Coronary artery (tissue), 2 donors: ENCODE results near the gene BCAS4.

Experiments used
- DNase-seq: peaks from one replicate; pipeline ENCODE4 v3.0.0-alpha.2; 2017; ENCODE audit warnings: low spot score
- H3K27ac ChIP-seq, 2 donors: fragments of 200-600 bp; sonication (generic); one replicate each; pipeline ENCODE4 v1.5.1; 2016 to 2019
- H3K4me3 ChIP-seq: fragments of 200-600 bp; sonication (generic); 2 replicates; pipeline ENCODE4 v1.5.1; 2016; ENCODE audit warnings: mild to moderate bottlenecking, moderate library complexity
- CTCF ChIP-seq: fragments of 200-600 bp; sonication (generic); IDR thresholded peaks from one replicate; pipeline ENCODE4 v1.5.1; 2019; ENCODE audit warnings: antibody characterized with exemption

The BCAS4 gene, protein sequence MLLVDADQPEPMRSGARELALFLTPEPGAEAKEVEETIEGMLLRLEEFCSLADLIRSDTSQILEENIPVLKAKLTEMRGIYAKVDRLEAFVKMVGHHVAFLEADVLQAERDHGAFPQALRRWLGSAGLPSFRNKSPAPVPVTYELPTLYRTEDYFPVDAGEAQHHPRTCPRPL

DNA sequence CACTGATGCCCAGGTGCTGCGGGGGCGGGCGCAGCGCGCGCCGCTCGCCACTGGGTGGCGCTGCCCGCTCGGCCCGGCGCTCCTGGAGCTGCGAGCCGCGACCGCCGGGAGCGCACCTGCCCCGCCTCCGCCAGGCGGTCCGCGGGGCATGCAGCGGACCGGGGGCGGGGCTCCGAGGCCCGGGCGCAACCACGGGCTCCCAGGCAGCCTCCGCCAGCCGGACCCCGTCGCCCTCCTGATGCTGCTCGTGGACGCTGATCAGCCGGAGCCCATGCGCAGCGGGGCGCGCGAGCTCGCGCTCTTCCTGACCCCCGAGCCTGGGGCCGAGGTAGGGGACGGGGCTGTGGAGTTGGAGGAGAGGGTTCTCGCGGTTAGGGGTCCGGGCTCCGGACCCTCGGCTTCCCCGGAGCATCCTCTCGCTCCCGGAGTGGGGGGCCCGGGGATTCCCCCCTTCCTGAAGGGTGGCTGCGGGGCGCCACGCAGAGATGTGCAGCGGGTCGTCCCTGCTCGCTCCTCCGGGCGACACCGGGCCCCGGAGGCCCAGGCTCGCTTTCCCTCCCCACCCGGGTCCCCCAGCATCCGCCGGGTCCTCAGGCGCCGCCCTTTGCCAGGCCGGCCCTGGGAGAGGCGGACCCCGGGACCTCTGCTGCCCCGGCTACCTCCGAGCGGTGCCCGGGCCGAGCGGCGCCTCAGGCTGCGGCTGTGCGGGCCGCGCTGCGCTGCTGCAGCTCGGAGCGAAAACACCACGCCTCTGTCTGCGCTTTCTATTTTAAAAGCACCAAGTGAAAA lies at the start of gene BCAS4:
TSS of gene BCAS4 (plus strand) at position 216 of the 789 bp plus-strand sequence. CDS start at position 239, 23 bp downstream.
- peak within 1 kb of the TSS; percentile 67 to 79 for H3K27ac ChIP-seq
- H3K4me3 ChIP-seq, result peak within 1 kb of the TSS; percentile 78
- DNase-seq, result peak; percentile 87
- peak; percentile 79 for TF ChIP-seq CTCF

- DNase-seq, result no peak
- no peak overlapping the region for H3K4me3 ChIP-seq
- H3K27ac ChIP-seq, result peak overlapping the region in 1 of 2 donors; percentile 15
- no peak for TF ChIP-seq CTCF
Measured at GRCh38 chr20:50745634-50746137, 49.2 kb upstream of the BCAS4 start.

GRCh38 chr20:50746138-50746940 lies 48.5 kb upstream of the BCAS4 start:
- no peak for DNase-seq
- H3K27ac ChIP-seq, result no peak overlapping the region
- H3K4me3 ChIP-seq, result no peak overlapping the region
- TF ChIP-seq CTCF, result no peak

DNA sequence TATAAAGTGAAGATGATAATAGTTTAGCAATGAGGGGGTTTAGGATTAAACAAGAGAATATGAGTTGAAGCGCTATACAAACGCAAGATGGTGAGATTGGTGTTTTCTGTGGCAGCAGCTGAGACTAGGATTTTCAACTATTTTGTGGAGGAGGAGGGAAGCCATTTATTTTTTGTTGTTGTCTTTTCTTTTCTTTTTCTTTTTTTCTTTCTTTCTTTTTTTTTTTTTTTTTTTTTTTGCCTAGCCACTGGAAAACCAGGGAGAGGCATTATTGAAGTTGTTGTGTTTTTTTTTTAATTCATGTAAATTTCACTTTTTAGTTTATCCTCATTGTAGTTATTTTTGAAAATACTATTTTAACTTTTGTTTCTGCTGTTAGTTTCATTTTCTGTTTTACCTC lies 47.6 kb upstream of the BCAS4 start:
- DNase-seq, result no peak
- H3K4me3 ChIP-seq, result no peak overlapping the region
- TF ChIP-seq CTCF, result no peak
- no peak overlapping the region for H3K27ac ChIP-seq

GRCh38 chr20:50750145-50750671 lies 44.7 kb upstream of the BCAS4 start:
- Histone ChIP-seq H3K27ac (no peak overlapping the region), H3K4me3 (no peak overlapping the region)
- no peak for TF ChIP-seq CTCF
- DNase-seq, result no peak

DNA sequence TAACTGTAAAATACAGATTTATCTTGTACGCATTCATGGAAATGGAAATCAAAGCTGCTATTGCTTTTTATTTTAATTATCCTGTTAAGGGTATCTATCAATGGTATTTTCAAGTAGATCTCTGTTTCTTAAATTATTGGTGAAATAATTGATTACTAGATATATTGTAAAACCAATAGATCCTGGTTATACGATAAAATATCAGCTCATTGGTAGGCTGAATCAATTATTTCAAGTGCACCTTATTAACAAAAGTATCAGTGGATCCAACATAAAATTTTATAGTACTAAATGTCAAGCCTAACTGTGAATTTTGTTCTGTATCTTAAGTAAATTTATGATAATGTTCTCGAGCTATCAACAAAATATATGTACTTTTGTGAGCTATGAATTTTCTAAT lies 41.7 kb upstream of the BCAS4 start:
- no peak for DNase-seq
- H3K4me3 ChIP-seq, result no peak overlapping the region
- no peak overlapping the region for H3K27ac ChIP-seq
- TF ChIP-seq CTCF, result no peak
